GM19328 (cell line): ENCODE data around the gene MIDN.

Experiments
- ATAC-seq: cut with Tn5 transposase; IDR thresholded peaks from one replicate; pipeline ENCODE4 v1.9.1; 2021; ENCODE audit warnings: mild to moderate bottlenecking, moderate library complexity; ENCODE audit not compliant: unreplicated experiment

The MIDN gene

DNA sequence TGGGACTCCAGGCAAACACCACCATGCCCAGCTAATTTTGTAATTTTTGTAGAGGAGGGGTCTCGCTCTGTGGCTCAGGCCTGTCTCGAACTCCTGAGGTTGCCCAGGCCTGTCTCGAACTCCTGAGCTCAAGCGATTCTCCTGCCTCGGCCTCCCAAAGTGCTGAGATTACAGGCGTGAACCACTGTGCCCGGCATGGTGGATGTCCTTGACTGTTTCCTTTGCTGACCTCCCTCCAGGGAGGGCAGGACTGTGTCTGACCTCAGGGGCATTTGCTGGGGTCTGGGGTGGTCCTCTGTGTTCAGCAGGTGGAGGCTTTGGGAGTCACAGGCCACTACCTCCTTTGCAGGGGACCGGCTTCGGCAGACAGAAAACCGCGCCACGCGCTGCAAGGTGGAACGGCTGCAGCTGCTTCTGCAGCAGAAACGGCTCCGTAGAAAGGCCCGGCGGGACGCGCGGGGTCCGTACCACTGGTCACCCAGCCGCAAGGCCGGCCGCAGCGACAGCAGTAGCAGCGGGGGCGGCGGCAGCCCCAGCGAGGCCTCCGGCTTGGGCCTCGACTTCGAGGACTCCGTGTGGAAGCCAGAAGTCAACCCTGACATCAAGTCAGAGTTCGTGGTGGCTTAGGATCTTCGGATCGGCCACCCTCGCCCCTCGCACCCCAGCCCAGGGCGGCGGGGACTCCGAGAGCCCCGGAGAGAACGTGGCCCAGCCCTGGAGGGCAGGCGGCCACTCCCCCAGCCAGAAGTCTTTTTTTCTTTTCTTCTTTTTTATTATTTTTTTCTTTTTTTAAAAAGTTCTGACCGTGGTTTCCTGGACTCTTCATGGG is 8.5 kb downstream of the MIDN start:
- ATAC-seq: no peak

GRCh38 chr19:1257475-1258162 is 9.2 kb downstream of the MIDN start:
- ATAC-seq: no peak

- no peak for ATAC-seq
These were observed 9.7 kb downstream of the MIDN start for GRCh38 chr19:1258163-1258492.

GRCh38 chr19:1258707-1259205 is 10.4 kb downstream of the MIDN start:
- no peak for ATAC-seq

DNA sequence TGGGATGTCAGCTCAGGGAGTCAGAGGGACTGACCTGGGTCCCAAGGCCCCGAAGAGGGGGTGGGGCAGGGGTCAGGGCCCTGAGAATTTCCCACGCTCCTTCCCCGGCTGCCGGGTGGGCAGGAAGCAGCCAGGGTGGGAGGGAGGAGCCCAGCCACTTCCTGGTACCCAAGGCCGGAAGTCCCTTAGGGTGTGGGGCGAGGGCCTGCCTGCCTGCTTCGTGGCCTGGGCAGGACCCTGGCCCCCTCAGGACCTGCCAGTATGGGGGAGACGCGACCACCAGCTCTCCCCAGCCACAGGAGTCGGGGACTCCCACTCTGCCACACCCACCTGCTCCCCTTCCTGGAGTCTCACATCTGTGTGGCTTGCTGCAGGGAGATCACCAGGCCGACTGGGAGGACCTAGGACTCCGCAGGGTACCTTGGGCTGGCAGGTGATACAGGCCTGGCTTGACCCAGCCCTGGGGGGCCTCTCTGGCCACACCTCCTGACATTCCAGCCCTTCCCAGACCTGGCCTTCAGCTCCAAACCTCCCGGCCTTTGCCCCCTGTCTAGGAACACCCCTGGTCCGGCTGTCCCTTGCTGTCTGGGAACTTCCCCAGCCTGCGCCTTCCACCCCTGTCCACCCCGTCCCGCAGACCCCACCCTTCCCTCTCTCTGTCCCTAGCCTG is 11.0 kb downstream of the MIDN start:
- peak; percentile 33 for ATAC-seq

- peak; percentile 7 for ATAC-seq
These were observed 11.7 kb downstream of the MIDN start for GRCh38 chr19:1259876-1260748.

GRCh38 chr19:1260749-1261537 is 12.6 kb downstream of the MIDN start:
- ATAC-seq: peak; percentile 58

DNA sequence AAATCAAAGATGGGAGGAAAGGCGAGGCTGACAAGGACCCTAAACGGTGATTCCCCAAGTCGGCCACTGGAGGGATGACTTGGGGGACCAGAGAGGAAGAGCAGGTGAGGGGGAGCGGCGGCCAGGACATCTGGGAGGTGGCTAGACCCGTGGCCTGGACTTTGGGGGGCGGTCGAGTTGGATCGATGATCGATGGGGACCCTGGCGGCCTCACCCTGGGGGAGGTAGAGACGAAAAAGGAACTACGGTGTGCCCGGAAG is 13.1 kb downstream of the MIDN start:
- no peak for ATAC-seq

GRCh38 chr19:1261798-1262622 is 13.6 kb downstream of the MIDN start:
- ATAC-seq: no peak

- no peak for ATAC-seq
These were observed 14.3 kb downstream of the MIDN start for GRCh38 chr19:1262623-1263123.

- no peak for ATAC-seq
These were observed 14.8 kb downstream of the MIDN start for GRCh38 chr19:1263188-1263587.

DNA sequence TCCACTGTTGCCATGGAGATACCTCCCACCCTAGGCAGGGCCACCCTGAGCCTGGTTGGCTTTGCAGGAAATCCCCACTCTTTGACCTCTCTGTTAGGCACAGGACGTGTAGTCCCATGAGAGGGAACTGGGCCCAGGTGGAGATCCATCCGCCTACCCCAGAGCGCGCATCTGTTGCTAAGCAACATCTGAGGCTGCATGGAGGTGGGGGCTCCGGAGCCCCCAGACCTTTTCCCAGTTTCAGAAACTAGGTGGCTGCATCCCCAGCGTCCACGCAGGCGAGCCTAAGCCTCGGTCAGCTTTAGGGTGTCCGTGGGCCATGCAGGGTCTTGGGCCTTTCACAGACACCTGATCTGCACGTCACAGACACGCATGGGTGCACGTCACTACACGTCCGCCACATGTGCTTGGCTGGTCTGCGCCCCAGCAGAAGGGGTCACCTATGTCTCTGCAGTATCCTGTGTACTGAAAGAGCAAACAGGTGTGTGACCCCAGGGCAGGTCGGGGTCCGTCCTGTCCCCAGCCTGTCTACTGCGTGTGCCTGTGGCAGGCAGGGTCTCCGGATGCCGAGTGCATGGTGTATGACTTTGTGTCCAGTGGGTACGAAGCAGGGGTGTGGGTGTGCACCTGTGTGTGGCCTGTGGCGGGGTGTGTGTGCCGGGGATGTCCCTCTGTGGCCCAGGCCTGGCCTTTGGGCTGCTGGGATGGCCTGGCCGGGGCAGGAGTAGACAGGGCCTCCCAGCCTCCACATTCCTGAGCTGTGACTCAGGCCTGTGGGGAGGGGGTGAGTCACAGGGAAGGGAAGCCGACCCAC is 16.6 kb downstream of the MIDN start:
- ATAC-seq: no peak

GRCh38 chr19:1265615-1266128 is 17.3 kb downstream of the MIDN start:
- ATAC-seq: no peak

- ATAC-seq: peak; percentile 24
These were observed 17.9 kb downstream of the MIDN start for GRCh38 chr19:1266129-1266915.

DNA sequence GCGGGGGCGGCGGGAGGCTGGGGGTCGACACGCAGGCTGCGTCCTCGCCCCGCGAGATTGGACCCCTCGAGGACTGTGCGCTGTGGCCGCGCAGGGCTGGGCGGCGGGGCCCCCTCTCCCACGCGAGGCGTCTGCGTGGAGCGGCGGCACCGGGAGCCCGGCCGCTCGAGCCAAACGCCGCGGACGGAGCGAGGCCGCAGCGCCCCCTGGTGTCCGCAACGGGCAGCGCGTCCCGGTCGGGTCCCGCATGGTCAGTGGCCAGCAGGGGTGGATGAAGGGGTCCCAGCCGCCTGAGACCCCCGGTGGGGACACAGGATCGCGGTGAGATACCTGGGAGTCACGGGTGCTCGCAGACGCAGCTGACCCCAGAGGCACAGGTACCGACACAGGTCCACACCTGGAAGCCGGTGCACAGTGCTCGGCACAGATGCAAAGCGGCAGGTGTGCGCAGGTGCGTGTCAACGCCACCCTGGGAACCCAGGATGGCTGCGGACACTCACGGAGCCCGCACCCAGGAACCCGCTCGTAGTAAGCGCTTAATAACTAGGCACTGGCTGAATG is 18.6 kb downstream of the MIDN start:
- peak; percentile 11 for ATAC-seq

DNA sequence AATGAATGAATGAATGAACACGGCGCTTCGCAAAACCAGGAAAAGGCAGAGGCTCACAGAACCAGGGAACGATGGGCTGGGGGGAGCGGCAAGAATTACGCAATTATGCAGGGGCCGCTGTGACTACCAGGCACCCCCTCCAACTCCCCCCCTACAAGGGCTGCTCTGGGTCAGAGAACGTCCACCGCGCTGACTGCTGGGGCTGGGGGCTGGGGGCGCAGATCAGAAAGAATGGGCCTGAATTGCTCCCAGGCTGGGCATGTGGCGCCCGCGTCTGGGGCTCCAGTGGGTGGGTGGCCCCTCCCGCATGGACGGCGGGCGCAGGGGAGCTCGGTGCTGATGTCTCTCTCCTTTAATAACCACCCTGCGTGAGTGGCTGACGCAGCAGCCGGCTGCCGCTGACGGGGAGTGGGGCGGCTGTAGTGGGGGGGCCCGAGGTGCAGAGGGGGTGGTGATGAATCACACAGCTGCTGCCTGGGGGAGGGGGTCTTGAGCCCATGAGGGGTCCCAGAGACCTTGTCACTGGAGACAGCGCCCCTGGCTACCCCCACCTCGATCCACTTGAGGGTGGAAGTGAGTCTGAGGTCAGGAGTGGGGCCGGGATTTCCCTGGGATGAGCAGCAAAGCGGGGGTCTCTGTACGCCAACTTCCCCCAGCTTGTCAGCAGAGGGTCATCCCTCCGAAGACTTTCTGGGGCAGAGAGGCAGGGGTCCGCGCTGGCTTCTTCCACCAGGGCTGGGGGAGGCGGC is 19.3 kb downstream of the MIDN start:
- no peak for ATAC-seq
